CD14-positive monocyte (primary cell): ENCODE measurements around the gene OSCAR. TPM values are rescaled to one million over a fixed set of nuclear protein-coding genes. Genes with fewer than 3 reads are reported as not detected.

Experiments
- DNase-seq, 3 donors: peaks; one replicate each; pipeline ENCODE4 v3.0.0-alpha.2; 2011 to 2022
- H2AFZ ChIP-seq: 2 replicates; pipeline ENCODE4 v1.6.0; 2012; ENCODE audit warnings: mild to moderate bottlenecking, low read depth, low read length, inconsistent platforms; ENCODE audit not compliant: insufficient read depth, poor library complexity, severe bottlenecking
- H3K27ac ChIP-seq, 2 donors: 1 replicate in 1 of 2; 2 replicates in 1 of 2; pipeline ENCODE4 v1.5.1; 2012 to 2013; ENCODE audit warnings: low read length in 2 of 2, control low read depth in 1 of 2, inconsistent platforms in 1 of 2, low read depth in 1 of 2, mild to moderate bottlenecking in 1 of 2
- H3K27me3 ChIP-seq, 2 donors: one replicate each; pipeline versions ENCODE4 v1.6.0 to v1.6.1; 2011 to 2013; ENCODE audit warnings: low read length in 2 of 2; ENCODE audit not compliant: control insufficient read depth in 2 of 2, insufficient read depth in 2 of 2
- H3K36me3 ChIP-seq, 2 donors: replicated peaks in 1 of 2; 1 replicate in 1 of 2; 2 replicates in 1 of 2; pipeline versions ENCODE4 v1.5.1 to v1.6.1; 2012 to 2013; ENCODE audit warnings: low read length in 2 of 2, control low read depth in 1 of 2, inconsistent platforms in 1 of 2, mild to moderate bottlenecking in 1 of 2; ENCODE audit not compliant: insufficient read depth in 2 of 2, control insufficient read depth in 1 of 2
- H3K4me1 ChIP-seq, 2 donors: 1 replicate in 1 of 2; 2 replicates in 1 of 2; pipeline versions ENCODE4 v1.5.1 to v1.6.1; 2012 to 2013; ENCODE audit warnings: low read length in 2 of 2, control low read depth in 1 of 2, inconsistent platforms in 1 of 2, mild to moderate bottlenecking in 1 of 2, moderate library complexity in 1 of 2; ENCODE audit not compliant: insufficient read depth in 2 of 2, control insufficient read depth in 1 of 2
- H3K4me2 ChIP-seq: replicated peaks from 2 replicates; pipeline ENCODE3; 2012; ENCODE audit warnings: low read length, moderate library complexity, mild to moderate bottlenecking; ENCODE audit not compliant: poor library complexity, severe bottlenecking; ENCODE audit errors: extremely low read depth
- H3K4me3 ChIP-seq, 3 experiments: fragments of 200-600 bp in 1 of 3; sonication (generic) in 1 of 3; replicated peaks in 1 of 3; 1 replicate in 2 of 3; 2 replicates in 1 of 3; pipeline ENCODE4 v1.5.1; 2011 to 2013; ENCODE audit warnings: low read length in 3 of 3, mild to moderate bottlenecking in 3 of 3, control low read depth in 2 of 3, low read depth in 2 of 3, inconsistent platforms in 1 of 3, moderate library complexity in 1 of 3
- H3K79me2 ChIP-seq: 2 replicates; pipeline ENCODE4 v1.6.0; 2012; ENCODE audit warnings: mild to moderate bottlenecking, control low read depth, inconsistent platforms, low read length, moderate library complexity; ENCODE audit not compliant: insufficient read depth
- H3K9ac ChIP-seq: 2 replicates; pipeline ENCODE4 v1.6.0; 2017; ENCODE audit warnings: low read length, mild to moderate bottlenecking; ENCODE audit not compliant: insufficient read depth, poor library complexity, severe bottlenecking
- H3K9me3 ChIP-seq, 2 donors: replicated peaks in 1 of 2; 1 replicate in 1 of 2; 2 replicates in 1 of 2; pipeline versions ENCODE4 v1.5.1 to v1.6.1; 2012 to 2013; ENCODE audit warnings: low read length in 2 of 2, control low read depth in 1 of 2; ENCODE audit not compliant: control insufficient read depth in 1 of 2, insufficient read depth in 1 of 2
- H4K20me1 ChIP-seq: 2 replicates; pipeline ENCODE4 v1.6.0; 2012; ENCODE audit warnings: mild to moderate bottlenecking, low read length, control low read depth, moderate library complexity; ENCODE audit not compliant: insufficient read depth
- H3K27ac Mint-ChIP-seq, 7 donors: one replicate each; pipeline ENCODE4 v1.8.0; 2020; ENCODE audit warnings: mild to moderate bottlenecking in 7 of 7, mixed read lengths in 7 of 7, moderate library complexity in 6 of 7, inconsistent platforms in 2 of 7
- H3K27me3 Mint-ChIP-seq, 3 donors: one replicate each; pipeline ENCODE4 v1.8.0; 2021 to 2022; ENCODE audit warnings: low read depth in 3 of 3, mild to moderate bottlenecking in 3 of 3, mixed read lengths in 3 of 3, moderate library complexity in 3 of 3, inconsistent platforms in 1 of 3
- H3K36me3 Mint-ChIP-seq, 2 donors: one replicate each; pipeline ENCODE4 v1.8.0; 2020; ENCODE audit warnings: mixed read lengths in 2 of 2, inconsistent platforms in 1 of 2, mild to moderate bottlenecking in 1 of 2
- H3K4me1 Mint-ChIP-seq: one replicate; pipeline ENCODE4 v1.8.0; 2020; ENCODE audit warnings: mild to moderate bottlenecking, mixed read lengths
- H3K4me3 Mint-ChIP-seq, 2 donors: one replicate each; pipeline ENCODE4 v1.8.0; 2020; ENCODE audit warnings: mild to moderate bottlenecking in 2 of 2, mixed read lengths in 2 of 2, moderate library complexity in 1 of 2
- H3K9me3 Mint-ChIP-seq, 7 donors: one replicate each; pipeline ENCODE4 v1.8.0; 2020 to 2022; ENCODE audit warnings: mixed read lengths in 7 of 7, mild to moderate bottlenecking in 6 of 7, moderate library complexity in 6 of 7, inconsistent platforms in 2 of 7
- CTCF ChIP-seq: fragments of 200-600 bp; IDR thresholded peaks from one replicate; pipeline ENCODE4 v1.8.0; 2022; ENCODE audit warnings: antibody characterized with exemption, mild to moderate bottlenecking
- WGBS: methylation state at CpG from one replicate; pipeline ENCODE4 v1.1.5; 2013; ENCODE audit warnings: missing lambda C conversion rate; ENCODE audit not compliant: insufficient coverage; 5-methylcytosine and 5-hydroxymethylcytosine counted together
- intact Hi-C, 2 donors: fragments of 100-400 bp; cut with micrococcal nuclease; formaldehyde crosslinking; loops; one replicate each; pipeline versions ENCODE4 v1.15.0 to v1.15.1; 2023
- polyA plus RNA-seq, 3 donors: library from polyadenylated mRNA; depleted of rRNA in 1 of 3; unstranded in 2 of 3; stranded (reverse) in 1 of 3; fragments of 300-500 nt in 2 of 3; fragments of >200 nt in 1 of 3; fragmentation: Illumina TruSeq in 2 of 3; gene quantifications; 1 replicate in 2 of 3; 2 replicates in 1 of 3; pipeline ENCODE4 v1.2.3, GENCODE V29; 2012 to 2021

OSCAR gene
- polyA plus RNA-seq, 3 donors, result 81.4 to 270 (median 126) TPM

- peak within 1 kb of the TSS; percentile 30 to 92 (median 30) for H3K4me3 ChIP-seq
- H3K9ac ChIP-seq, result peak within 1 kb of the TSS; percentile 64
- no peaks in the 10 kb centered on the region for H3K27me3 ChIP-seq
- H3K4me2 ChIP-seq, result peak within 1 kb of the TSS; percentile 95
- H3K4me1 ChIP-seq, result peaks cover 40 to 46% of the 10 kb centered on the region in 2 donors
- H3K36me3 ChIP-seq, result peaks cover 0 to 9% of the 10 kb centered on the region in 2 donors
- no peaks in the 10 kb centered on the region for H4K20me1 ChIP-seq
- peaks cover 44% of the 10 kb centered on the region for H3K79me2 ChIP-seq
- Mint-ChIP-seq H3K27ac (peak within 1 kb of the TSS; percentile 68 to 93 (median 88)), H3K9me3 (peaks cover 2 to 11% (median 6%) of the 10 kb centered on the region in 7 donors), H3K36me3 (peaks cover 3 to 28% of the 10 kb centered on the region in 2 donors), H3K27me3 (peaks cover 0 to 3% (median 2%) of the 10 kb centered on the region in 3 donors), H3K4me3 (peak within 1 kb of the TSS; percentile 75 to 92), H3K4me1 (peaks cover 37% of the 10 kb centered on the region)
- DNase-seq, result peak in 2 of 3 donors; percentile 11 to 22
- peak within 1 kb of the TSS; percentile 84 for H2AFZ ChIP-seq
- intact Hi-C loops, result no loop called here
- peaks cover 0 to 4% of the 10 kb centered on the region in 2 donors for H3K9me3 ChIP-seq
- 74% methylated on average over 15 of the region's 34 CpGs for WGBS
- no peak for TF ChIP-seq CTCF
- peak within 1 kb of the TSS; percentile 50 to 84 for H3K27ac ChIP-seq
Observed at GRCh38 chr19:54063350-54064116, 37.1 kb downstream of the OSCAR start, which contains the start of gene VSTM1. TSS of gene VSTM1 (minus strand) at chr19:54063897. CDS start at chr19:54063777, 120 bp downstream.

- Histone ChIP-seq H3K9me3 (peaks cover 0 to 4% of the 10 kb centered on the region in 2 donors), H3K27me3 (no peaks in the 10 kb centered on the region), H4K20me1 (no peaks in the 10 kb centered on the region), H3K27ac (peak overlapping the region; percentile 50 to 84), H3K4me3 (peak overlapping the region in 2 of 3 experiments; percentile 30 to 92), H3K9ac (peak overlapping the region; percentile 64), H3K36me3 (peaks cover 4 to 18% of the 10 kb centered on the region in 2 donors), H3K4me1 (peaks cover 40 to 46% of the 10 kb centered on the region in 2 donors), H3K79me2 (peaks cover 49% of the 10 kb centered on the region), H2AFZ (peak overlapping the region; percentile 53), H3K4me2 (peak overlapping the region; percentile 95)
- peak; percentile 63 to 72 (median 67) for DNase-seq
- intact Hi-C loops, result no loop called here
- Mint-ChIP-seq H3K4me1 (peaks cover 37% of the 10 kb centered on the region), H3K4me3 (peak overlapping the region; percentile 75 to 92), H3K27ac (peak overlapping the region; percentile 68 to 93 (median 88)), H3K36me3 (peaks cover 11 to 37% of the 10 kb centered on the region in 2 donors), H3K27me3 (peaks cover 0 to 3% (median 2%) of the 10 kb centered on the region in 3 donors), H3K9me3 (peaks cover 2 to 8% (median 6%) of the 10 kb centered on the region in 7 donors)
- WGBS, result 12% methylated on average over 8 of the region's 9 CpGs
- TF ChIP-seq CTCF, result no peak
Observed at GRCh38 chr19:54062643-54063042, 38.0 kb downstream of the OSCAR start.
